SKM-1 treated with dmso at 0.1 percent for 144 hours (cell line): ENCODE data around the gene NOP53.
"Not testable (repeated sequence)": the region's sequence is repeated elsewhere in the genome, so short reads cannot be mapped to it uniquely, and the experiment has no call there.

Source experiments
- DNase-seq: peaks from one replicate; lab custom pipeline; 2025; ENCODE audit not compliant: unreplicated experiment; lab: John Stamatoyannopoulos, UW

NOP53 gene

GRCh38 chr19:47745010-47745901, at the start of gene NOP53:
NOP53 (plus strand) TSS chr19:47745546; CDS start chr19:47745560, 14 bp downstream.
- DNase-seq: peak; percentile 60

- no peak for DNase-seq
Measured at GRCh38 chr19:47696635-47697034, 48.7 kb upstream of the NOP53 start.

GRCh38 chr19:47697863-47698609, 47.3 kb upstream of the NOP53 start:
- peak; percentile 25 for DNase-seq

- no peak for DNase-seq
Measured at GRCh38 chr19:47698631-47699359, 46.6 kb upstream of the NOP53 start.

GRCh38 chr19:47699360-47699917, 45.9 kb upstream of the NOP53 start:
- DNase-seq: no peak

- no peak for DNase-seq
Measured at GRCh38 chr19:47700934-47701716, 44.2 kb upstream of the NOP53 start.

- no peak for DNase-seq
Measured at GRCh38 chr19:47701717-47702552, 43.4 kb upstream of the NOP53 start.

GRCh38 chr19:47702671-47703070, 42.7 kb upstream of the NOP53 start:
- no peak for DNase-seq

GRCh38 chr19:47703301-47703700, 42.0 kb upstream of the NOP53 start:
- no peak for DNase-seq

- no peak for DNase-seq
Measured at GRCh38 chr19:47704024-47704423, 41.3 kb upstream of the NOP53 start.

GRCh38 chr19:47704656-47705055, 40.7 kb upstream of the NOP53 start:
- DNase-seq: no peak

- peak; percentile 63 for DNase-seq
Measured at GRCh38 chr19:47707135-47707925, 38.0 kb upstream of the NOP53 start.

- DNase-seq: no peak
Measured at GRCh38 chr19:47711652-47712242, 33.6 kb upstream of the NOP53 start.

GRCh38 chr19:47713046-47714021, 32.0 kb upstream of the NOP53 start, which contains the start of gene EHD2:
EHD2 (plus strand) TSS chr19:47713422; CDS start chr19:47716613, 3,191 bp downstream.
- no peak for DNase-seq

- DNase-seq: no peak
Measured at GRCh38 chr19:47714339-47714738, 31.0 kb upstream of the NOP53 start.

- not testable (repeated sequence) for DNase-seq
Measured at GRCh38 chr19:47714855-47715254, 30.5 kb upstream of the NOP53 start.
